MM.1S (cell line): ENCODE measurements around the gene SLITRK6.

Experiments used
- DNase-seq: peaks from one replicate; pipeline ENCODE4 v3.0.0-alpha.2; 2015
- H2AFZ ChIP-seq: fragments of 300-600 bp; sonication (generic); 2 replicates; pipeline ENCODE4 v1.6.0; 2016; ENCODE audit warnings: antibody characterized with exemption, low read length
- H3F3A ChIP-seq: fragments of 300-600 bp; sonication (generic); 2 replicates; pipeline ENCODE4 v1.6.1; 2016; ENCODE audit warnings: mild to moderate bottlenecking, antibody characterized with exemption, low read length, moderate library complexity, mixed read lengths; ENCODE audit not compliant: insufficient read depth
- H3K27ac ChIP-seq: fragments of 300-600 bp; sonication (generic); 2 replicates; pipeline ENCODE4 v1.5.1; 2016; ENCODE audit warnings: mild to moderate bottlenecking, low read length
- H3K27me3 ChIP-seq: fragments of 300-600 bp; sonication (generic); replicated peaks from 2 replicates; pipeline ENCODE4 v1.6.0; 2016; ENCODE audit warnings: low read length; ENCODE audit not compliant: insufficient read depth
- H3K36me3 ChIP-seq: fragments of 300-600 bp; sonication (generic); replicated peaks from 2 replicates; pipeline ENCODE4 v1.6.1; 2016; ENCODE audit warnings: mild to moderate bottlenecking, low read length, mixed read lengths; ENCODE audit not compliant: insufficient read depth
- H3K4me1 ChIP-seq: fragments of 300-600 bp; sonication (generic); 2 replicates; pipeline ENCODE4 v1.6.1; 2016; ENCODE audit warnings: low read length, mixed read lengths
- H3K4me2 ChIP-seq: fragments of 300-600 bp; sonication (generic); 2 replicates; pipeline ENCODE4 v1.6.0; 2016; ENCODE audit warnings: low read depth, low read length
- H3K4me3 ChIP-seq: fragments of 300-600 bp; sonication (generic); 2 replicates; pipeline ENCODE4 v1.5.1; 2016; ENCODE audit warnings: low read length, mixed read lengths
- H3K79me2 ChIP-seq: fragments of 300-600 bp; sonication (generic); 2 replicates; pipeline ENCODE4 v1.6.1; 2016; ENCODE audit warnings: mixed run types, low read length, mixed read lengths
- H3K9ac ChIP-seq: fragments of 300-600 bp; sonication (generic); 2 replicates; pipeline ENCODE4 v1.6.1; 2016; ENCODE audit warnings: low read length, mixed read lengths
- H3K9me2 ChIP-seq: fragments of 300-600 bp; sonication (generic); replicated peaks from 2 replicates; pipeline ENCODE4 v1.6.1; 2016; ENCODE audit warnings: mild to moderate bottlenecking, low read length, mixed read lengths; ENCODE audit not compliant: insufficient read depth
- H3K9me3 ChIP-seq: fragments of 300-600 bp; sonication (generic); replicated peaks from 2 replicates; pipeline ENCODE4 v1.6.1; 2016; ENCODE audit warnings: mild to moderate bottlenecking, low read length, mixed read lengths; ENCODE audit not compliant: insufficient read depth
- H4K20me1 ChIP-seq: fragments of 300-600 bp; sonication (generic); 2 replicates; pipeline ENCODE4 v1.6.1; 2016; ENCODE audit warnings: mild to moderate bottlenecking, low read length, moderate library complexity, mixed read lengths; ENCODE audit not compliant: insufficient read depth
- EZH2 ChIP-seq: fragments of 300-600 bp; sonication (generic); optimal IDR thresholded peaks from 2 replicates; pipeline ENCODE3; 2017; ENCODE audit warnings: low read depth, mild to moderate bottlenecking, antibody characterized with exemption, low read length, mixed read lengths
- EZH2phosphoT487 ChIP-seq: fragments of 300-600 bp; sonication (generic); IDR thresholded peaks from 2 replicates; pipeline ENCODE4 v1.6.1; 2018; ENCODE audit warnings: antibody characterized with exemption, low read length
- TF ChIP-seq, protein P1 (sequence below): fragments of 300-600 bp; sonication (generic); IDR thresholded peaks from 2 replicates; pipeline ENCODE4 v1.5.1; 2016; ENCODE audit warnings: antibody characterized with exemption, low read length, mixed read lengths

The SLITRK6 gene, protein sequence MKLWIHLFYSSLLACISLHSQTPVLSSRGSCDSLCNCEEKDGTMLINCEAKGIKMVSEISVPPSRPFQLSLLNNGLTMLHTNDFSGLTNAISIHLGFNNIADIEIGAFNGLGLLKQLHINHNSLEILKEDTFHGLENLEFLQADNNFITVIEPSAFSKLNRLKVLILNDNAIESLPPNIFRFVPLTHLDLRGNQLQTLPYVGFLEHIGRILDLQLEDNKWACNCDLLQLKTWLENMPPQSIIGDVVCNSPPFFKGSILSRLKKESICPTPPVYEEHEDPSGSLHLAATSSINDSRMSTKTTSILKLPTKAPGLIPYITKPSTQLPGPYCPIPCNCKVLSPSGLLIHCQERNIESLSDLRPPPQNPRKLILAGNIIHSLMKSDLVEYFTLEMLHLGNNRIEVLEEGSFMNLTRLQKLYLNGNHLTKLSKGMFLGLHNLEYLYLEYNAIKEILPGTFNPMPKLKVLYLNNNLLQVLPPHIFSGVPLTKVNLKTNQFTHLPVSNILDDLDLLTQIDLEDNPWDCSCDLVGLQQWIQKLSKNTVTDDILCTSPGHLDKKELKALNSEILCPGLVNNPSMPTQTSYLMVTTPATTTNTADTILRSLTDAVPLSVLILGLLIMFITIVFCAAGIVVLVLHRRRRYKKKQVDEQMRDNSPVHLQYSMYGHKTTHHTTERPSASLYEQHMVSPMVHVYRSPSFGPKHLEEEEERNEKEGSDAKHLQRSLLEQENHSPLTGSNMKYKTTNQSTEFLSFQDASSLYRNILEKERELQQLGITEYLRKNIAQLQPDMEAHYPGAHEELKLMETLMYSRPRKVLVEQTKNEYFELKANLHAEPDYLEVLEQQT

DNA sequence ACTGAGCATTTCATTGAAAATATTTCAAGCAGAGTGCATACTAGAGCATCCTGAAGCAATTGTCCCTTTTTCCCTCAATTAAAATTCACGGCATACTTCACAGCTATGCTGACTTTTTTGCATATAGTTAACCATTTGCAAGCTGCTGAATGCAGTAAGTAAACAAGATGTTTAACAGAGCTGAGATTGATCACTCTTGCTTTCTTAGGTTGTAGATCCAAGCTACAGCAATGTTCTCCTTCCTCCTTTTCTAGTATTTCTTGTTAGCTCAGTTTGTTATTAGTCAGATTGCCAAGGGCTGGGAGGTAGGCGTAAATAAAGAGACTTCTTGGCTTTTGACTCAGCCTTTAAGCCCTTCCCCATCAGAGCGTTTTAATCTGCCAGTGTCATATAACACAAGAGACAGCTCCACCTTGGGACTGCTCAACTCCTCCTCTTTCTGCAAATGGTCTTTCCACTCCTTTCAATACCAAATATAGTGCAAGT, at the start of gene SLITRK6:
SLITRK6 (minus strand) TSS at position 323 of the 486 bp plus-strand sequence. CDS start 2,911 bp downstream, outside the sequence.
- H3K4me3 ChIP-seq = no peak within 1 kb of the TSS
- DNase-seq = no peak

DNA sequence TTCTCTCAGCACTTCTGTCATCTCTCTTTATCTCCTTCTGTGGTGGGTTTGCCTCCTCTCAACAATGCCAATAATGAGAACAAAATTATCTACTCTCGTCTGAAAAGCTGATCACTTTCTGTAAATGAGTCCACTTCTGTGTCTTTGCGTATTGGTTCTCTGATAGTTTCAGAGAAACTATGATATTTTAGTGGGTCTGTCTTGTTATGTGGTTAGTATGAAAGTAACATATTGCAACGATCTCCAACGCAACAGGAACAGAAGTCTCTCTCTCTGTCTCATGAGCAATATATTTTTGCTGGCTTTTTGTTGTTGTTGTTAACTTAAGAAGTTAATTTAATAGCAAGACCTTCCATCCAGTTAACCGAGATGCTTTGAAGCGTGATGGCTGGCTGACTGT, 47.8 kb upstream of the SLITRK6 start:
- Histone ChIP-seq H2AFZ (no peak overlapping the region), H3K4me1 (no peaks in the 10 kb centered on the region), H3K79me2 (no peaks in the 10 kb centered on the region), H3K4me3 (no peak overlapping the region), H3K27ac (no peak overlapping the region), H3K4me2 (no peak overlapping the region), H3F3A (no peaks in the 10 kb centered on the region), H3K9me2 (no peaks in the 10 kb centered on the region), H4K20me1 (no peaks in the 10 kb centered on the region), H3K36me3 (no peaks in the 10 kb centered on the region), H3K9me3 (no peaks in the 10 kb centered on the region), H3K9ac (no peak overlapping the region), H3K27me3 (no peaks in the 10 kb centered on the region)
- TF ChIP-seq EZH2 (no peak), EZH2phosphoT487 (no peak)
- TF ChIP-seq, protein P1, sequence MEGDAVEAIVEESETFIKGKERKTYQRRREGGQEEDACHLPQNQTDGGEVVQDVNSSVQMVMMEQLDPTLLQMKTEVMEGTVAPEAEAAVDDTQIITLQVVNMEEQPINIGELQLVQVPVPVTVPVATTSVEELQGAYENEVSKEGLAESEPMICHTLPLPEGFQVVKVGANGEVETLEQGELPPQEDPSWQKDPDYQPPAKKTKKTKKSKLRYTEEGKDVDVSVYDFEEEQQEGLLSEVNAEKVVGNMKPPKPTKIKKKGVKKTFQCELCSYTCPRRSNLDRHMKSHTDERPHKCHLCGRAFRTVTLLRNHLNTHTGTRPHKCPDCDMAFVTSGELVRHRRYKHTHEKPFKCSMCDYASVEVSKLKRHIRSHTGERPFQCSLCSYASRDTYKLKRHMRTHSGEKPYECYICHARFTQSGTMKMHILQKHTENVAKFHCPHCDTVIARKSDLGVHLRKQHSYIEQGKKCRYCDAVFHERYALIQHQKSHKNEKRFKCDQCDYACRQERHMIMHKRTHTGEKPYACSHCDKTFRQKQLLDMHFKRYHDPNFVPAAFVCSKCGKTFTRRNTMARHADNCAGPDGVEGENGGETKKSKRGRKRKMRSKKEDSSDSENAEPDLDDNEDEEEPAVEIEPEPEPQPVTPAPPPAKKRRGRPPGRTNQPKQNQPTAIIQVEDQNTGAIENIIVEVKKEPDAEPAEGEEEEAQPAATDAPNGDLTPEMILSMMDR = no peak
- no peak for DNase-seq

More for the DNA sequence above, at the start of gene SLITRK6:
- TF ChIP-seq EZH2 (no peak), EZH2phosphoT487 (no peak)
- TF ChIP-seq, protein P1 = no peak
- no peaks in the 10 kb centered on the region for H3K79me2 ChIP-seq
- H3F3A ChIP-seq = no peaks in the 10 kb centered on the region
- H3K4me1 ChIP-seq = no peaks in the 10 kb centered on the region
- no peak within 1 kb of the TSS for H3K27ac ChIP-seq
- no peaks in the 10 kb centered on the region for H3K36me3 ChIP-seq
- H3K9ac ChIP-seq = no peak within 1 kb of the TSS
- H2AFZ ChIP-seq = no peak within 1 kb of the TSS
- H3K27me3 ChIP-seq = no peaks in the 10 kb centered on the region
- H3K9me3 ChIP-seq = no peaks in the 10 kb centered on the region
- H3K4me2 ChIP-seq = no peak within 1 kb of the TSS
- H4K20me1 ChIP-seq = no peaks in the 10 kb centered on the region
- no peaks in the 10 kb centered on the region for H3K9me2 ChIP-seq

DNA sequence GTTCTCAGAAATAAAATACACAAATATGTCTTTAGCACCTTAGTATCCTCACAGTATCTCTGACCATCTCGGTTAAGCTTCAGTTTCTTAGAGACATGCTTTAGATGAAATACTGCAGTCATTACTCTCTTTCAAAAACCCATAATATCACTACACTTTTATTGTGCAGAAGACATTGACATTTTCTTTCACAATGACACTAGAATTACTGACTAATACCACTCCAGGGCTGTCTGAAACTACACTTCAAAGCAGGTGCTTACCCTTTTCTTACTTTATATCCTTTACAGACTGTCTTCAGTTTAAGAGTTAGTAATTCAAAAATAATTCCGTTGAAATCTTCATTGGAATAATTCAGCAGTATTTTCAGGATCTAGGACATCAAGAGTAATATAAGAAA, 42.2 kb upstream of the SLITRK6 start:
- Histone ChIP-seq H3K36me3 (no peaks in the 10 kb centered on the region), H3K4me1 (no peaks in the 10 kb centered on the region), H3K4me2 (no peak overlapping the region), H3F3A (no peaks in the 10 kb centered on the region), H3K79me2 (no peaks in the 10 kb centered on the region), H3K27ac (no peak overlapping the region), H3K9me2 (no peaks in the 10 kb centered on the region), H3K4me3 (no peak overlapping the region), H3K9me3 (no peaks in the 10 kb centered on the region), H2AFZ (no peak overlapping the region), H3K9ac (no peak overlapping the region), H3K27me3 (no peaks in the 10 kb centered on the region), H4K20me1 (no peaks in the 10 kb centered on the region)
- TF ChIP-seq, protein P1 = no peak
- no peak for TF ChIP-seq EZH2phosphoT487
- TF ChIP-seq EZH2 = no peak
- no peak for DNase-seq
